ENCODE results near the gene LANCL2.
"Not testable (repeated sequence)": the region's sequence is repeated elsewhere in the genome, so short reads cannot be mapped to it uniquely, and the experiment has no call there.

Gene LANCL2

DNA sequence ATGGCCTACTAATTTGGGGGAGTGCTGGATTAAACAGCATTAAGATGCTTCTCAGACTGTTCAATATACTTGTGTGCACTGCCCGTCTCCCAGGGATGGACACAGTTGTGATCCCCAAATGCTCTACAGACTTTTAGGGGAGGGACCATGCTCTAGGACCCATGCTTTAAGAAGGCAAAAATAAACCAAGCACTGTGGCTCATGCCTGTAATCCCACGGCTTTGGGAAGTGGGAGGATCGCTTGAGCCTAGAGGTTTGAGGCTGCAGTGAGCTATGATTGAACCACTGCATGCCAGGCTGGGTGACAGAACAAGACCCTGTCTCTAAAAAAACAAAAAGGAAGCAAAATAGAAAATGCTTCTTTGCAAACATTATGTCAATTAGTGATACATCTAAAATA, 104.6 kb downstream of the LANCL2 start:
- Histone ChIP-seq H3K36me3 (ENCODE audit: control insufficient read depth, insufficient read depth, low read length) (peaks cover 5% of the 10 kb centered on the region), H3K4me1 (ENCODE audit: control insufficient read depth, insufficient read depth, low read length) (no peaks in the 10 kb centered on the region), H3K27me3 (ENCODE audit: control insufficient read depth, insufficient read depth, low read length) (no peaks in the 10 kb centered on the region), H3K9ac (ENCODE audit: low read depth, low read length) (no peak overlapping the region), H3K9me3 (ENCODE audit: control insufficient read depth, insufficient read depth, low read length) (peaks cover 6% of the 10 kb centered on the region), H3K4me3 (ENCODE audit: low read depth, low read length) (no peak overlapping the region)

DNA sequence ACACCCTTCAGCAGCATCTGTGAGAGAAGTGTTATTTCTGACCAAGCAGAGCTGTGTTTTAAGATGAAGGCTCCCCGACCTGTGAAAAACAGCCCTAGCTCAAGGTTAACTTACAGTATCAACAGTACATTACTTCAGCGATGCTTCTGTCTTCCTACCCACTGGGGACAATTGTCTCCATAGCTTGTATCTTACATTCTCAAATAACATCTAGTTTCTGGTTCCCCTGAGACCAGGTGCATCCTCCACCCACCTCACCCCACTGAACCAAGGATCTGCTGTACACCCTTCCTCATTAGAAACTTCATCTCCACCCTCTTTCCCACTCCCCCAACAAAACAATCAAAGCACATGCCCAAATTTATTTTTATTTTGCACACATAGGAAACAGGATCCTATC, 105.1 kb downstream of the LANCL2 start:
- Histone ChIP-seq H3K9me3 (ENCODE audit: control insufficient read depth, insufficient read depth, low read length) (peaks cover 6% of the 10 kb centered on the region), H3K4me1 (ENCODE audit: control insufficient read depth, insufficient read depth, low read length) (no peaks in the 10 kb centered on the region), H3K27me3 (ENCODE audit: control insufficient read depth, insufficient read depth, low read length) (no peaks in the 10 kb centered on the region), H3K36me3 (ENCODE audit: control insufficient read depth, insufficient read depth, low read length) (peaks cover 5% of the 10 kb centered on the region), H3K4me3 (ENCODE audit: low read depth, low read length) (no peak overlapping the region), H3K9ac (ENCODE audit: low read depth, low read length) (no peak overlapping the region)

DNA sequence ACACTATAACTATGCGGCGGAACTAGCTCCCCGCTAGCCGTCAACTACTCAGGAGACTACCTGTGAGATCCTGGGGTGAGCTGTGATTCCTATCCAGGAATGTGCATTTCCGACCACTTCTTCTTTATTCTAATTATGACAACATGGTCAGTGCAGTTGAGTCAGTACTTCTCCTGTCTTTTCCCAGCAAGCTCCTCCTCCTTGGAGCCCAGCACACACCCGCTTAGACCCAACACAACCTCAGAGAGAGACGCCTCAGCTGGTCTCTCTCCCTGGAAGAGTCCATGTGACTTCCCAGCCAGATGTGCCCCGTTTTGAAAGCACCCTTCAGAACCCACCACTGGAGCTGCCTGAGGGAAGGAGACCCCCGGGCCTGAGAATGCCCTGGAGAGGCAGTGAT, 106.5 kb downstream of the LANCL2 start:
- H3K36me3 ChIP-seq (ENCODE audit: control insufficient read depth, insufficient read depth, low read length); H3K27me3 ChIP-seq (ENCODE audit: control insufficient read depth, insufficient read depth, low read length); H3K4me3 ChIP-seq (ENCODE audit: low read depth, low read length); H3K9me3 ChIP-seq (ENCODE audit: control insufficient read depth, insufficient read depth, low read length); H3K9ac ChIP-seq (ENCODE audit: low read depth, low read length); H3K4me1 ChIP-seq (ENCODE audit: control insufficient read depth, insufficient read depth, low read length): not testable (repeated sequence)

DNA sequence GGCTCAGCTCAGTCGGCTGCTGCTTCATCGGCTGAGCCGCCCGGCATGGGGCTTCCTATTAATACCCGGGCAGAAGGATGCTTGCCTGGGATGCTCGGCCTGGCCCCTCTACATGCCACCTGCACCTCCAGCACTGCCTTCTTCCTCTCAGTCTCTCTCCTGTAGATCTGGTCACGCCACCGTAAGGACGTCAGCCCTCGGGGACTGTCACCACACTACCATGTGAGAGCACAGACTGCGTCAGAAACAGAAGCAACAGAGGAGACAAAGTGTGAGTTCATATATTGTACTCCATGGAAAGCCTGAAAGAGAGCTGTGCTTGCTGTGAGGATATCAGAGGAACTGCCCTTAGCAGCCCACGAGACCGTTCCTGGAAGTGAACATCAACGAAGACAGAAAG, 107.3 kb downstream of the LANCL2 start:
- H3K36me3 ChIP-seq (ENCODE audit: control insufficient read depth, insufficient read depth, low read length); H3K9me3 ChIP-seq (ENCODE audit: control insufficient read depth, insufficient read depth, low read length); H3K27me3 ChIP-seq (ENCODE audit: control insufficient read depth, insufficient read depth, low read length); H3K9ac ChIP-seq (ENCODE audit: low read depth, low read length); H3K4me1 ChIP-seq (ENCODE audit: control insufficient read depth, insufficient read depth, low read length); H3K4me3 ChIP-seq (ENCODE audit: low read depth, low read length): not testable (repeated sequence)

DNA sequence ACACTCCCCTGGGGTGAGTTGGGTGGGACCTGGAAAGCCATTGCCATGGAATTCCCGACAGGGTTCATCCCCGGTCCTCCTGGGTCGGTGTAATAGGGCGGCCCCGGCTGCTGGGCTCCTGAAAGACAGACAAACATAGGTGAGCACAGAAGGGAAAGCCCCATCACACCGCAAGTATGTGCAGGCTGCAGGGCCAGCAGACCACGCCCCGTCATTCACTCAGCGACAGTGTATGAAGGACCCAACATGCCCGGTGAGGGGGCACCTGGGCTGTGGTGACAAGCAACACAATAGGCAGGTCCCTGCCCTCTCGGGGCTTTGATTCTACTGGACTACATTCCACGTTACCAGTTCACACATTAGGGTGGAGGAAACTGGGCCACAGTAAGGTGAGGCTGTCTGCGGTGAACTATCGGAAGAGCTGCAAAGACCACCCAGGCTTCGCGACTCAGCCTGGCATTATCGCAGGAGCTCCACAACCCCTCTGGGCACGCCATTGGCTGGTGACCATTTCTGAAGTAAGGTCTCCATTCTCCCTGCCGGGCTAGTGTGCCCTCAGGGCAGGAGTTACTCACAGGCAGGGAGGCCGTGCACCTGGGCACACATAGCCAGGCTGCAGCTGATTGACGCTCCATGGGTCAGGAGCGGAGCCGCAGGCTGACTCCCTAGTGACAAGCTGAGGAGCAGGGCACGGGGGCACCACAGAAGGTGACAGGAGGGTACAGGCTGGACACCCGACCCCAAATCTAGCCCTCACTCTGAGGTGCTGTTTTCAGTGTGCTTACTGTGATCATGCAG, 108.0 kb downstream of the LANCL2 start:
- no peaks in the 10 kb centered on the region for H3K9me3 ChIP-seq (ENCODE audit: control insufficient read depth, insufficient read depth, low read length)
- H3K27me3 ChIP-seq (ENCODE audit: control insufficient read depth, insufficient read depth, low read length), result no peaks in the 10 kb centered on the region
- H3K4me1 ChIP-seq (ENCODE audit: control insufficient read depth, insufficient read depth, low read length), result no peaks in the 10 kb centered on the region
- H3K9ac ChIP-seq (ENCODE audit: low read depth, low read length), result no peak overlapping the region
- no peak overlapping the region for H3K4me3 ChIP-seq (ENCODE audit: low read depth, low read length)
- peaks cover 6% of the 10 kb centered on the region for H3K36me3 ChIP-seq (ENCODE audit: control insufficient read depth, insufficient read depth, low read length)

DNA sequence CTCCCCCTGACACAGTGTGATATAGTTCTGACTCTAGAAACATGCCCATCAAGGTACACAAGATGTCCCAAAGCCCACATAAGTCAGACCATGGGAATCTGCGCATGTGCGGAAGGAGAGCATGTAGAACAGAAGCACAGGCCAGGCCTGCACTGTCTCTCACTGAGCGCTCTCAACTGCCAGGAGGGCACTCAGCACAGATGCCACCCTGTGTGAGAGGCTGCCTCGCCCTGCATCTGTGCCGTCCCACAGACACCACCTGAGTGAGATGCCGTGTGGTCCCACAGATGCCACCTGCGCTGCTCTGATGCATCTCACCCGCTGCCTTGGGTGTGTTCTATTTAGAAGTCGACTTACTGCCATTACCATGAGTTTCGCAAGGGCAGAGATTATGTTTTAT, 108.8 kb downstream of the LANCL2 start:
- Histone ChIP-seq H3K36me3 (ENCODE audit: control insufficient read depth, insufficient read depth, low read length) (peaks cover 4% of the 10 kb centered on the region), H3K4me3 (ENCODE audit: low read depth, low read length) (no peak overlapping the region), H3K27me3 (ENCODE audit: control insufficient read depth, insufficient read depth, low read length) (no peaks in the 10 kb centered on the region), H3K9ac (ENCODE audit: low read depth, low read length) (no peak overlapping the region), H3K4me1 (ENCODE audit: control insufficient read depth, insufficient read depth, low read length) (peaks cover 2% of the 10 kb centered on the region), H3K9me3 (ENCODE audit: control insufficient read depth, insufficient read depth, low read length) (no peaks in the 10 kb centered on the region)

DNA sequence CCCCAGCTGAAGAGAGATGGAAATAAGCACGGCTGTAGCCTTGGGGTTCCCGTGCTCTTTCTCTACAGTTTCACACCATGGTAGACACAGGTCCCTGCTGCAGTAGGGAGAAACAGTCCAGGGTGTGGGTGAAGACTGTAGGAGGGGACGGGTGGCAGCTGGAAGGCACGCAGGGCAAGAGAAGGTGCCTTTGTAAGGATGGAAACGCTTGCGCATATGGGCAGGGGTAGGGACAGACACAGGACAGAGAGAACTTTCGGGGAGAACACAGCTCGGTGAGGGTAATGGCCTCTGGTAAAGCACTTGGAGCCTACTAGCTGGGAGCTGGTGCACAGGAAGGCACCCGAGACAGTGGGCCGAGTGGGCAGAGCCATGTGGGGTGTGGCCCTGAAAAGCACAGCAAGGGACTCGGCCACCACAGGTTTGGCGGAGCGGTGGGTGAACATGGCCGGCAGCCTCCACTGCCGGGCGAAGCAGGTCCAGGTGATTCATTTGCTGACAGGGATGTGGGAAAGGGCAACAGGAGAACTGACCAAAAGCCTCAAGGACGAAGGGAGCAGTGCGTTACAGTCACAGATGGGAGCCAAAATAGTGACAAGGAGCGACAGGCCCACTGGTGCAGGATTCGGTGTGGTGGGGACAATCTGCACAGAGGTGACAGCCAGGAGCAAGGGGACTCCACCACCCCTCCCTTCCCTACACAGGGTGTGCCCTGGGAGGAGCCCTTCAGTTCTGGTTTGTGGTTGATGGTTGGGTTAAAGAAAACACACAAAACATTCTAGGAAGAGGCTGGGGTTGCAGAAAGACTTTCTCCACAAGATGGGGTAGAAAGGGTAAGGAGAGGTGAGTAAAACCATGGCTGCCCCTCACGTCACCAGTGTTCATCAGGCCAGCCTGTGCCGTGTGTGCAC, 110.1 kb downstream of the LANCL2 start:
- no peak overlapping the region for H3K9ac ChIP-seq (ENCODE audit: low read depth, low read length)
- H3K27me3 ChIP-seq (ENCODE audit: control insufficient read depth, insufficient read depth, low read length), result no peaks in the 10 kb centered on the region
- peaks cover 4% of the 10 kb centered on the region for H3K36me3 ChIP-seq (ENCODE audit: control insufficient read depth, insufficient read depth, low read length)
- peaks cover 2% of the 10 kb centered on the region for H3K4me1 ChIP-seq (ENCODE audit: control insufficient read depth, insufficient read depth, low read length)
- no peaks in the 10 kb centered on the region for H3K9me3 ChIP-seq (ENCODE audit: control insufficient read depth, insufficient read depth, low read length)
- H3K4me3 ChIP-seq (ENCODE audit: low read depth, low read length), result no peak overlapping the region

DNA sequence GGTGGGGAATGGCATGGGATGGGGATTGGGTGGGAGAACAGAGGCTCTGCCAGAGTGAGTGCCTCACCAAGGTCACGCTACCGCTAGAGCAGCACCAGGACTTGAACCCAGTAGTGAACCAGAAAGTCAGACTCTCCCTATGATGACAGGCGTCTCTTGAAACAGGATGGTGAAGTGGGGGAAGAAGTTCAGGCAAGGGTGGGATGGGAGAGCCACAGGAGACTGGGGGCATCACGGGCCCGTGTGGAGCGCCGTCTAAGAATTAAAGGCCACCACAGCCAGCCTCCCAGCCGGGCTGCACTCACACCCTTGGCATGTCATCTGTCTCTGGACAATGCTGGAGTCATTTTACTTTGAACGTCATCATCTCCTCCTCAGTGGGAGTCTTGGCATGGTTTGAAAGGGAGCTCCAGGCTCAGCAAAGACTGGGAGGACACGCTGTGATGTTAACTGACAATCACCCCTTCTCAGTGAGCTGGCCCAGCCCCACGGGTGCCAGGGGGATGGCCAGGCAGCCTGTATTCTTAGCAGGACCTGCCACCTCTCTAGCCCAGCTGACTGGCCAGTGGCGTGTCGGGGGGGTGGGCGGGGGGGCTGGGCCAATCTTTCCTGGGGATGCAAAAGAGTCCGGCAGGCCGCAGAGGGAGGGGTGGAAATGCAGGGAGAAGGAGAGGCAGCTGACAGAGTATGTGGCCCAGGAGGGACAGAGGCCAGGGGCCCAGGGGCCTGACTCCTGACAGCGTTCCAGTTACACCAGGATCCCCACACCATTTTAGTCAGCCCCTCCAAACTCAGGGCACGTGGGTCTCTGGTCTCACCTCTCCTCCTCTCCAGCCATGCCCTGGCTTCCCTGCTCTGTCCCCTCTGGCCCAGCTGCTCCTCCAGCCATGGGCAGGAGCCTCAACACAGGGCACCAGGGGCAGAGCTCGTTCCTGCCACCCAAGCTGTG, 111.0 kb downstream of the LANCL2 start:
- peaks cover 4% of the 10 kb centered on the region for H3K36me3 ChIP-seq (ENCODE audit: control insufficient read depth, insufficient read depth, low read length)
- H3K27me3 ChIP-seq (ENCODE audit: control insufficient read depth, insufficient read depth, low read length), result no peaks in the 10 kb centered on the region
- H3K9me3 ChIP-seq (ENCODE audit: control insufficient read depth, insufficient read depth, low read length), result no peaks in the 10 kb centered on the region
- H3K9ac ChIP-seq (ENCODE audit: low read depth, low read length), result no peak overlapping the region
- H3K4me3 ChIP-seq (ENCODE audit: low read depth, low read length), result no peak overlapping the region
- H3K4me1 ChIP-seq (ENCODE audit: control insufficient read depth, insufficient read depth, low read length), result peaks cover 2% of the 10 kb centered on the region

DNA sequence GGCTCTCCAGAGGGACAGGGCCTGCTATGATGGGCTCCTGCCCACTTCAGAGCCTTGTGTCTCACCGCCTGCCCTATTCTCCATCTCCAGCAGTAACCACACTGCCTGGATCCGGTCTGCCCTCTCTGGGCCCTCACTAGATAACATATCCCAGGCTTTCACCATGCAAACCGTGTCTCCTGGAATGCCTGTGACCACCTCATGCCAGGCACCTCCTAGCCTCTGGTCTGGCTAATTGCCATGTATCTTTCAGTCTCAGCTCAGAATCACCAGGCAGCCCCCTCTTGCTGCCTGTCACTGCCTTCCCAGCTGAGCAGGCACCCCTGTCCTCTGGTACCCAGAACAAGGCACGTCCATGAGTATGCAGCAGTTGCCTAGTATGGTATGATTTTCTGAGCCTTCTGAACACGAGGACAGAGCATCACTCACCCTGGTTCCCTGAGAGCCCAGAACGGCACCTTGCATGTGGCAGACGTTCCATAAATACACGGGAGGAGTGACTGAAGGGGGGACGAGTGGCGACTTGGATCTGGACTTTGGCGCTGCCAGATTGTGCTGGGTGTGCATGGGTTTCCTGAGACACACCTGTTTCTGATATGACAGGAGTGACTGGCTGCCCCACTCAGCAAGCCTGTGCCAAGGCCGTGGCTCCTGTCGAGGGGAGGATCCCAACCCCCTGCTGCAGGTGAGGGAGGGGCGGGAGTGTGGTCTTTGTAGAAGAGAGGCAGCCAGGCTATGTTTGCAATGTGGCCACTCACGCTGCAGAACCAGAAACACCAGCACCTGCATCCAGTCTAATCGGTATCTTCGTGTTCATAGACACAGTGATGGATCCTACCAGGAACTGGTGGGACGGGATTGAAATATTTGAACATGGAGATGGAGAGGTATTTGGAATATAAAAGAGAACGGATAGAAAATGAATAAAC, 112.0 kb downstream of the LANCL2 start:
- Histone ChIP-seq H3K27me3 (ENCODE audit: control insufficient read depth, insufficient read depth, low read length) (no peaks in the 10 kb centered on the region), H3K36me3 (ENCODE audit: control insufficient read depth, insufficient read depth, low read length) (peaks cover 4% of the 10 kb centered on the region), H3K4me3 (ENCODE audit: low read depth, low read length) (no peak overlapping the region), H3K4me1 (ENCODE audit: control insufficient read depth, insufficient read depth, low read length) (peaks cover 2% of the 10 kb centered on the region), H3K9ac (ENCODE audit: low read depth, low read length) (no peak overlapping the region), H3K9me3 (ENCODE audit: control insufficient read depth, insufficient read depth, low read length) (no peaks in the 10 kb centered on the region)

DNA sequence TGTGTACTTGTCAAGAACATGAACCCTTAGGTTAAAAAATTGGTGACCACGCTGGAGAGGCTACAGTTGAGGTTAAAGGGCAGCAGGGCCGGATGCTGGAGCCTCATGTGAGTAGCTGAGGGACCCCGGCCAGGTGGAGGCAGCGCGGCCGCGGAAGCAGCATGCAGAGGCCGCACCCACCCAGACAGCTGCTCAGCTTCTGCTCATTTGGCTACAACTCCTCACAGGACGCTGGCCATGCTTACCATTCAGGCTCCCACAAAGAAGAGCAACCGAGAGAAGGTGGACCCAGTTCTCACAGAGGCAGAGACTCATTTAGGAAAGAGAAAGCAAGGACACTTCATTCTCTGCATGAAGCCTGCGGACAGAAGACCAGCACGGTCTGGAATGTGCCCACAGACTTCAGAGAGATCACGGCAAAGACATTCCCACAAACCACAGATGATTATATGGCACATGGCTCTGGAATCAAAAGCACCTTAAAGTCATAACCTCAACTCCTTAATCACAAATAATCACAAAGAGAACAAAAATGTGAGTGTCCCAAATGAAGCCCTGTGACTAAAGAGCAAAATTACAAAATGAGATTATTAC, 112.7 kb downstream of the LANCL2 start:
- H3K9me3 ChIP-seq (ENCODE audit: control insufficient read depth, insufficient read depth, low read length), result no peaks in the 10 kb centered on the region
- peaks cover 4% of the 10 kb centered on the region for H3K36me3 ChIP-seq (ENCODE audit: control insufficient read depth, insufficient read depth, low read length)
- no peak overlapping the region for H3K9ac ChIP-seq (ENCODE audit: low read depth, low read length)
- no peak overlapping the region for H3K4me3 ChIP-seq (ENCODE audit: low read depth, low read length)
- no peaks in the 10 kb centered on the region for H3K27me3 ChIP-seq (ENCODE audit: control insufficient read depth, insufficient read depth, low read length)
- H3K4me1 ChIP-seq (ENCODE audit: control insufficient read depth, insufficient read depth, low read length), result peaks cover 2% of the 10 kb centered on the region
